ENCODE measurements around the gene CSMD2. TPM values are rescaled to one million over a fixed set of nuclear protein-coding genes. Genes with fewer than 3 reads are reported as not detected.

The CSMD2 gene
- total and polyA plus RNA-seq, 4 donors = 0.25 to 2.4 (median 1.7) TPM

GRCh38 chr1:33711511-33711910, 453.5 kb downstream of the CSMD2 start:
- no peak for ATAC-seq (ENCODE audit: low FRiP score)
- no peaks in the 10 kb centered on the region for H3K27me3 ChIP-seq (ENCODE audit: control insufficient read depth in 1 of 2, insufficient read depth in 2 of 2, low read length in 1 of 2)
- intact Hi-C loops (cut with DNase I) = no loop called here
- no peak overlapping the region for H3K27ac ChIP-seq (ENCODE audit: low read depth in 1 of 2, low read length in 2 of 2)
- H3K36me3 ChIP-seq (ENCODE audit: control insufficient read depth in 1 of 2, insufficient read depth in 2 of 2, low read length in 1 of 2) = no peaks in the 10 kb centered on the region
- 72 to 73% methylated on average over 6 of the region's 6 CpGs for WGBS, 2 donors
- H3K9me3 ChIP-seq (ENCODE audit: control insufficient read depth, low read length) = no peaks in the 10 kb centered on the region
- DNase-seq = no peak
- no peaks in the 10 kb centered on the region for H3K4me1 ChIP-seq (ENCODE audit: control insufficient read depth in 1 of 2, insufficient read depth in 2 of 2, low read length in 2 of 2)
- no peak overlapping the region for H3K4me3 ChIP-seq (ENCODE audit: low read length in 2 of 2)

- Histone ChIP-seq H3K9me3 (ENCODE audit: control insufficient read depth, low read length) (no peaks in the 10 kb centered on the region), H3K27me3 (ENCODE audit: control insufficient read depth in 1 of 2, insufficient read depth in 2 of 2, low read length in 1 of 2) (no peaks in the 10 kb centered on the region), H3K27ac (ENCODE audit: low read depth in 1 of 2, low read length in 2 of 2) (no peak overlapping the region), H3K4me3 (ENCODE audit: low read length in 2 of 2) (no peak overlapping the region), H3K4me1 (ENCODE audit: control insufficient read depth in 1 of 2, insufficient read depth in 2 of 2, low read length in 2 of 2) (no peaks in the 10 kb centered on the region), H3K36me3 (ENCODE audit: control insufficient read depth in 1 of 2, insufficient read depth in 2 of 2, low read length in 1 of 2) (no peaks in the 10 kb centered on the region)
- no peak for DNase-seq
- no peak for ATAC-seq (ENCODE audit: low FRiP score)
- WGBS, 2 donors = 32 to 40% methylated on average over 2 of the region's 2 CpGs
- intact Hi-C loops (cut with DNase I) = no loop called here
Measured at GRCh38 chr1:33710967-33711366, 454.1 kb downstream of the CSMD2 start.

DNA sequence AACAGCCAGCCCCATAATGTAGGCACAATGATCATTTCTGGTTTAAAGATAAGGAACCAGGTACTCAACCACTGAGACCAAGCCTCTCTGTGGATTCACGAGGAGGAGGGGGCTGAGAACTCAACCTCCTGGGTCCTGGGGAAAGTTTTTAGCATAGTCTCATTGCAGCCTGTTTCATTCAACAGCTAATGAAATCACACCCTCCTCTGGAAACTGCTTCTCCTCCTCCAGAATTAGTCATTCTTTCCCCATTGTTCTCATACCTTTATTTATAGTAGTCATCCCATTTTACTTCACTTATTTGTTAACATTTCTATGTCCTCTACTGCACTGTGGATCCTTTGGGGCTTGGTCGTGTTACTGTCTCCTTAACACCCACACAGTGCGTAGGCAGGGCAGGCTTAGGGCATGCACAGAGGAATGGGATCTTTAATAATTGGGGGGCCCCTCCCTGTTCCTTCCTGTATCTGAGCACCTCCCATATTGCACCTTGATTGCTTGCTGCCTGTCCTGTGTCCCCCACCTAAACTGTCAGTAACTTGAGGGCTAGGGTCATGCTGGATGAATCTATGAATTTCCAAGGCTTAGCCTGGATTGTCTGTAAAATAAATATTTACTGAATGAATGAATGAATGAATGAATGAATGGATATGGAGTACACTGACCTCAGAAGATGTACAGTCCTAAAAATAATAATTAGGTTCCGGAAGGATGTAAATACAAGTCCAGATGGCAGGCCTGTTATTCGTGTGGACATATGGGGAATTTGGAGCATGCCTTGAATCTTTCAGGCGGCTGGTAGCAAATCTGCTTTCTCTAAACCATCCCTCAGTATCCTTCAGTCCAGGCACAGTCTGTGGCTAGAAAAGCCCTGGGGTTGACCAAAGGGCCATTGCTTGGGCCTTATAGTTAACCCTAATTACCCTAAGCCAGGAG, 455.0 kb downstream of the CSMD2 start:
- Histone ChIP-seq H3K4me3 (ENCODE audit: low read length in 2 of 2) (no peak overlapping the region), H3K9me3 (ENCODE audit: control insufficient read depth, low read length) (no peaks in the 10 kb centered on the region), H3K4me1 (ENCODE audit: control insufficient read depth in 1 of 2, insufficient read depth in 2 of 2, low read length in 2 of 2) (no peaks in the 10 kb centered on the region), H3K36me3 (ENCODE audit: control insufficient read depth in 1 of 2, insufficient read depth in 2 of 2, low read length in 1 of 2) (no peaks in the 10 kb centered on the region), H3K27me3 (ENCODE audit: control insufficient read depth in 1 of 2, insufficient read depth in 2 of 2, low read length in 1 of 2) (no peaks in the 10 kb centered on the region), H3K27ac (ENCODE audit: low read depth in 1 of 2, low read length in 2 of 2) (no peak overlapping the region)
- DNase-seq = no peak
- no peak for ATAC-seq (ENCODE audit: low FRiP score)
- intact Hi-C loops (cut with DNase I) = no loop called here
- WGBS, 2 donors = 77 to 85% methylated on average over 6 of the region's 6 CpGs

- 83 to 87% methylated on average over 9 of the region's 9 CpGs for WGBS, 2 donors
- intact Hi-C loops (cut with DNase I) = no loop called here
- Histone ChIP-seq H3K27me3 (ENCODE audit: control insufficient read depth in 1 of 2, insufficient read depth in 2 of 2, low read length in 1 of 2) (no peaks in the 10 kb centered on the region), H3K36me3 (ENCODE audit: control insufficient read depth in 1 of 2, insufficient read depth in 2 of 2, low read length in 1 of 2) (no peaks in the 10 kb centered on the region), H3K4me3 (ENCODE audit: low read length in 2 of 2) (no peak overlapping the region), H3K9me3 (ENCODE audit: control insufficient read depth, low read length) (no peaks in the 10 kb centered on the region), H3K4me1 (ENCODE audit: control insufficient read depth in 1 of 2, insufficient read depth in 2 of 2, low read length in 2 of 2) (no peaks in the 10 kb centered on the region), H3K27ac (ENCODE audit: low read depth in 1 of 2, low read length in 2 of 2) (no peak overlapping the region)
- DNase-seq (no peak), ATAC-seq (ENCODE audit: low FRiP score) (no peak)
Measured at GRCh38 chr1:33709174-33709782, 455.8 kb downstream of the CSMD2 start.

GRCh38 chr1:33706634-33707255, 458.3 kb downstream of the CSMD2 start:
- Histone ChIP-seq H3K36me3 (ENCODE audit: control insufficient read depth in 1 of 2, insufficient read depth in 2 of 2, low read length in 1 of 2) (no peaks in the 10 kb centered on the region), H3K27me3 (ENCODE audit: control insufficient read depth in 1 of 2, insufficient read depth in 2 of 2, low read length in 1 of 2) (no peaks in the 10 kb centered on the region), H3K4me1 (ENCODE audit: control insufficient read depth in 1 of 2, insufficient read depth in 2 of 2, low read length in 2 of 2) (no peaks in the 10 kb centered on the region), H3K27ac (ENCODE audit: low read depth in 1 of 2, low read length in 2 of 2) (no peak overlapping the region), H3K4me3 (ENCODE audit: low read length in 2 of 2) (no peak overlapping the region), H3K9me3 (ENCODE audit: control insufficient read depth, low read length) (no peaks in the 10 kb centered on the region)
- intact Hi-C loops (cut with DNase I) = no loop called here
- DNase-seq = no peak
- ATAC-seq (ENCODE audit: low FRiP score) = no peak
- WGBS, 2 donors = 87 to 91% methylated on average over 12 of the region's 12 CpGs

GRCh38 chr1:33703464-33703863, 461.6 kb downstream of the CSMD2 start:
- 73% methylated on average over 3 of the region's 3 CpGs for WGBS, 2 donors
- Histone ChIP-seq H3K27ac (ENCODE audit: low read depth in 1 of 2, low read length in 2 of 2) (no peak overlapping the region), H3K4me3 (ENCODE audit: low read length in 2 of 2) (no peak overlapping the region), H3K9me3 (ENCODE audit: control insufficient read depth, low read length) (no peaks in the 10 kb centered on the region), H3K27me3 (ENCODE audit: control insufficient read depth in 1 of 2, insufficient read depth in 2 of 2, low read length in 1 of 2) (no peaks in the 10 kb centered on the region), H3K36me3 (ENCODE audit: control insufficient read depth in 1 of 2, insufficient read depth in 2 of 2, low read length in 1 of 2) (no peaks in the 10 kb centered on the region), H3K4me1 (ENCODE audit: control insufficient read depth in 1 of 2, insufficient read depth in 2 of 2, low read length in 2 of 2) (no peaks in the 10 kb centered on the region)
- no peak for DNase-seq
- no peak for ATAC-seq (ENCODE audit: low FRiP score)
- intact Hi-C loops (cut with DNase I) = no loop called here

- H3K27me3 ChIP-seq (ENCODE audit: control insufficient read depth in 1 of 2, insufficient read depth in 2 of 2, low read length in 1 of 2) = no peaks in the 10 kb centered on the region
- H3K4me1 ChIP-seq (ENCODE audit: control insufficient read depth in 1 of 2, insufficient read depth in 2 of 2, low read length in 2 of 2) = no peaks in the 10 kb centered on the region
- DNase-seq (no peak), ATAC-seq (ENCODE audit: low FRiP score) (no peak)
- intact Hi-C loops (cut with DNase I) = no loop called here
- 85 to 91% methylated on average over 14 of the region's 14 CpGs for WGBS, 2 donors
- H3K9me3 ChIP-seq (ENCODE audit: control insufficient read depth, low read length) = no peaks in the 10 kb centered on the region
- no peak overlapping the region for H3K4me3 ChIP-seq (ENCODE audit: low read length in 2 of 2)
- no peak overlapping the region for H3K27ac ChIP-seq (ENCODE audit: low read depth in 1 of 2, low read length in 2 of 2)
- H3K36me3 ChIP-seq (ENCODE audit: control insufficient read depth in 1 of 2, insufficient read depth in 2 of 2, low read length in 1 of 2) = no peaks in the 10 kb centered on the region
Measured at GRCh38 chr1:33698361-33699035, 466.5 kb downstream of the CSMD2 start.

DNA sequence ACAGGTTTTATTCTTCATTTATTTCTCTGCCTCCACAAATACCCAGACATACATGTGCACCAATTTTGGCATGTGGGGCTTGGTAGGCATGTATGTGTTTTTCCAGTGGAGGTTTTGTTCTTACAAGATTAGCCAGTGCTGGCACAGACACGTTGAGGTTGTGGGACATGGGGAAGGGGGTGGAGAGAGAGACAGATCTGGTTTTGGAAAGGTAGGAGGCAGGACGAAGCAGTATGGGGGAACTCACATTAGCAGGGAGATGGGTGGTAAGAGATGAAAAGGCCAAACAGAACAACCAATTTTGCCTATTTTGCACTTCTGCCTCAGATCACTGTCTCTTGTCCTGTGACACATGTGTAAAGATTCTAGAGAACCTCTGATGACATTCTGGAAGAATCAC, 467.2 kb downstream of the CSMD2 start:
- Histone ChIP-seq H3K36me3 (ENCODE audit: control insufficient read depth in 1 of 2, insufficient read depth in 2 of 2, low read length in 1 of 2) (no peaks in the 10 kb centered on the region), H3K27ac (ENCODE audit: low read depth in 1 of 2, low read length in 2 of 2) (no peak overlapping the region), H3K4me3 (ENCODE audit: low read length in 2 of 2) (no peak overlapping the region), H3K9me3 (ENCODE audit: control insufficient read depth, low read length) (no peaks in the 10 kb centered on the region), H3K27me3 (ENCODE audit: control insufficient read depth in 1 of 2, insufficient read depth in 2 of 2, low read length in 1 of 2) (no peaks in the 10 kb centered on the region), H3K4me1 (ENCODE audit: control insufficient read depth in 1 of 2, insufficient read depth in 2 of 2, low read length in 2 of 2) (no peaks in the 10 kb centered on the region)
- DNase-seq (no peak), ATAC-seq (ENCODE audit: low FRiP score) (no peak)
- 61 to 68% methylated on average over 2 of the region's 2 CpGs for WGBS, 2 donors
- intact Hi-C loops (cut with DNase I) = no loop called here
